ENCODE results near the gene DUS2.
"Not testable (repeated sequence)": the region's sequence is repeated elsewhere in the genome, so short reads cannot be mapped to it uniquely, and the experiment has no call there.

Gene DUS2

DNA sequence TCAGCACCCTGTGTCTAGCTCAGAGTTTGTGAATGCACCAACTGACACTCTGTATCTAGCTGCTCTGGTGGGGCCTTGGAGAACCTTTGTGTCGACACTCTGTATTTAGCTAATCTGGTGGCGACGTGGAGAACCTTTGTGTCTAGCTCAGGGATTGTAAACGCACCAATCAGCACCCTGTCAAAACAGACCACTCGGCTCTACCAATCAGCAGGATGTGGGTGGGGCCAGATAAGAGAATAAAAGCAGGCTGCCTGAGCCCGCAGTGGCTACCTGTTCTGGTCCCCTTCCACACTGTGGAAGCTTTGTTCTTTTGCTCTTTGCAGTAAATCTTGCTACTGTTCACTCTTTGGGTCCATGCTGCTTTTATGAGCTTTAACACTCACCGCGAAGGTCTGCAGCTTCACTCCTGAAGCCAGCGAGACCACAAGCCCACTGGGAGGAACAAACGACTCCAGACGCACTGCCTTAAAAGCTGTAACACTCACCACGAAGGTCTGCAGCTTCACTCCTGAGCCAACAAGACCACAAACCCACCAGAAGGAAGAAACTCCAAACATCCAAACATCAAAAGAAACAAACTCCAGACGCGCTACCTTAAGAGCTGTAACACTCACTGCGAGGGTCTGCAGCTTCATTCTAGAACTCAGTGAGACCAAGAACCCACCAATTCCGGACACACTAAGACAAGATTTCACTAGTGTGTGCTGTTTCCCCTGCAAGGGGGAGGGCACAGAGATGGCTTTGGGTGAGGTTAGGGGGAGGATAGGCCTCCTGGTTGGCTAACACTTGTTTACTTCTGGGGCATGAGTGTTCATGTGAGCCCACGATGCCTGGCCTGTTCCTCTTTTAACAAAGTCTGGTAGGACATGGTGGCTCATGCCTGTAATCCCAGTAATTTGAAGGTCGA lies 24.1 kb upstream of the DUS2 start, which contains the start of gene DPEP2:
TSS of gene DPEP2 (minus strand) at position 706 of the 910 bp plus-strand sequence. CDS start 6,272 bp downstream, outside the sequence.
- not testable (repeated sequence) for DNase-seq (ENCODE audit: low read depth in 2 of 2)

DNA sequence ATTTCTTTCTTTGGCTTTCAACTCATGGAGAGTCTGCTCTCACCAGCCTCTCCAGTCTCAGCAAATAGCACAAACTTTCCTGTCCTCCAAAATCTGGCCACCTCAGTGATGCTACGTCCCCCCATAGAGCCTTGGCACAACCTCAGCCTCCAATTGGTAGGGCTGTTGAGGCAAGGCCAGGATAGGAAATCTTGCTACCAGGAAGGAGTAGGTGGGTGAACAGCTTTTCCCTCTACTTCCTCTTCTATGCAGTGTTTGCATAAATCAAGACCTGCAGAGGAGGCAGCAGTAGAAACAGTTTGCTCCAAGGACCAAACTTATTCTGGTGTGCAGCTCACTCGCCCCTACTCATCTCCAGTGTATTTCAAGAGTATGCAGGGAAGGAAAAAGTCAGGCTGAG lies 23.1 kb upstream of the DUS2 start:
- no peak for DNase-seq (ENCODE audit: low read depth in 2 of 2)

DNA sequence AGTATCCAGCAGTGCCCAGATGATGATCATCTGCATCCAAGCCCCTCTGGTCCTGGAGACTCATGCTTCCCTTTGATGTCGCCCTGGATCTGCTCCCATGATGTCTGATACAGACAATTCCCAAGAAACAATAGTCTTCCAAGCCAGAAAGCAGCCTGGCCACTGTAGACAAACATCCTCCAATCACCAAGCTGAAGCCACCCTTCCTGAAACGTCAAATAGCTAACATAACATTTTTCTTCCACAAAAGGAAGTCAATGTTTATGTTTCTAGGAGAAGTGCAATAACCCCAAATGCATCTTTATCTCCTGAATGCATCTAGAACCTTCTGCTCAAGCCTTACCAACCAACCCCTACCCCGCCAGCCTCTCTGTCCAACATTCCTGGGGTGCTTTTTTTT lies 22.6 kb upstream of the DUS2 start:
- DNase-seq (ENCODE audit: low read depth in 2 of 2) = no peak

DNA sequence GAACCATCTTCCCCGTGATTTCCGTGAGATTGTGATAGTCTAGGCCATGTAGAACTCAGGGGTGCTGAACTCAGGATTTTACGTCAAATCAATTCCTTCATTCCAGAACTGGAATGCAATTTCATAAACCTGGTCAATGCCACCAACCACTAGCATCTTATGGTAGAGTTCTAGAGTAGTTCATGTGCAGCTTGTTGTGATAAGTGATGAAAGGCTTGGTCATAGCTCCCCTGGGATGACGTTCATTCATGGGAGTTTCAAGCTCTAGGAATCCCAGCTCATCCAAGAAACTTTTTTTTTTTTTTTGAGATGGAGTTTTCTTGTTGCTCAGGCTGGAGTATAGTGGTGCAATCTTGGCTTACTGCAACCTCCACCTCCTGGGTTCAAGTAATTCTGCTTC lies 20.1 kb upstream of the DUS2 start:
- DNase-seq (ENCODE audit: low read depth in 2 of 2) = no peak

DNA sequence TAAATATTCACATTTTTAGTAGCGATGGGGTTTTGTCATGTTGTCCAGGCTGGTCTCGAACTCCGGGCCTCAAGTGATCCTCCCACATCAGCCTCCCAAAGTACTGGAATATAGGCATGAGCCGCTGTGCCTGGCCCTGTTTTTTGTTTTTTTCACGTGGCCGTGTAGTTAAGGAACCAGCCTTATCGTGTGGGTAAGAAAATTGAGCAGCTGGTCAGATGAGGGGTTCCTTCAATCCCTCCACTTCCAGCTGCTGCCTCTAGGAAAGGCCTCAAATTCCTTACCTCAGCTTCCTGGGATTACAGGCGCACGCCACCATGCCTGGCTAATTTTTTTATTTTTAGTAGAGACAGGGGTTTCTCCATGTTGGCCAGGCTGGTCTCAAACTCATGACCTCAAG lies 17.9 kb upstream of the DUS2 start:
- DNase-seq (ENCODE audit: low read depth in 2 of 2) = no peak

DNA sequence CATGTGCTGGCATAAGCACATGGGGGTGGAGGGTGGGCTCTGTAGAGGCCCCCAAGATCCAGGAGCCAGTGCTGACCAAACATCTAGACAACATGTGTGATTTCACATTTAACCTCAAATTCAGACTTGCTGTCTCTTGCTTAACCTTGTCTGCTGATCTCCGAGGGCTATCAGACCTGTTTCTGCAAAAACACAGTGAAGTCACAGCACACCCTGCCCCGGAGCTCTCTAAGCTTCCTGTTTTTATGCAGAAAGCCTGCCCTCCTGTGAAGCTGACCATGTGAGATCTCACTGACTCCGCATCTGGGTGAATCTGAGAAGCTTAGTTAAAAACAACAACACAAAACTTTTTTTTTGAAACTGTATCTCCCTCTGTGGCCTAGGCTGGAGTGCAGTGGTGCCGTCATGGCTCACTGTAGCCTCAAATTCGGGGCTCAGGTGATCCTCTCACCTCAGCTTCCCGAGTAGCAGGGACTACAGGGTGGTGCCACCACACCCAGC lies 17.2 kb upstream of the DUS2 start:
- no peak for DNase-seq (ENCODE audit: low read depth in 2 of 2)

DNA sequence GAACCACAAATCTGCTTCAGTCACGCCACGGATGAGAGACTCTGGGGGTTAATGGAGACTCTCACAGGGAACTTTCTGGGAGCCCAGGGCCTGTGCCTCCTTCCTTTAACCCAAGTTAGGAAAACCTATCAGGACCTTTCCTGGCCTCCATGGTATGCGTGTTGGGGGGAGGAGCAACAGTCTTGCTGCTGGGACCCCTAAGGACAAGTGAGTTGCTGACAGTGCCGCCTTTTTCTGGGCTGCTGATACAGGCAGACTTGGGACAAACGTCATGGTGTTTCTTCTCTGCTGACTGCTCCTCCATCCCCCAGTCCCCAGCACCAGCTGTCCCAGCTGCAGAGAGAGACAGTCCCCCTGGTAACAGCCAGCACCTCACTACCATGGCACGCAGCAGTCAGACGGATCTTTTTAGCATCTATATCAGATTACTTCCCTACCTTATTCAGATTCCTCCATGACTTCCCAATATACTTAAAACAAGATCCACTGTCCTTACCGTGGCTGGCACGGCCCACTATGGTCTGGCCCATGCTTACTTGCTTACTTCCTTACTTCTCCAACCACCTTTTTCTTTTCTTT lies 13.8 kb upstream of the DUS2 start:
- no peak for DNase-seq (ENCODE audit: low read depth in 2 of 2)

DNA sequence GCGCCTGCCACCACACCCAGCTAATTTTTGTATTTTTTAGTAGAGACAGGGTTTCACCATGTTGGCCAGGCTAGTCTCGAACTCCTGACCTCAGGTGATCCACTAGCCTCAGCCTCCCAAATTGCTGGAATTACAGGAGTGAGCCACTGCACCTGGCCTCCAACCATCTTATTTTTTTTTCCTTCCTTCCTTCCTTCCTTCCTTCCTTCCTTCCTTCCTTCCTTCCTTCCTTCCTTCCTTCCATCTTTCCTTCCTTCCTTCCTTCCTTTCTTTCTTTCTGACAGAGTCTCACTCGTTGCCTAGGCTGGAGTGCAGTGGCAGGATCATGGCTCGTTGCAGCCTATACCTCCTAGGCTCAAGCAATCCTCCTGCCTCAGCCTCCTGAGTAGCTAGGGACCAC lies 13.2 kb upstream of the DUS2 start:
- not testable (repeated sequence) for DNase-seq (ENCODE audit: low read depth in 2 of 2)

DNA sequence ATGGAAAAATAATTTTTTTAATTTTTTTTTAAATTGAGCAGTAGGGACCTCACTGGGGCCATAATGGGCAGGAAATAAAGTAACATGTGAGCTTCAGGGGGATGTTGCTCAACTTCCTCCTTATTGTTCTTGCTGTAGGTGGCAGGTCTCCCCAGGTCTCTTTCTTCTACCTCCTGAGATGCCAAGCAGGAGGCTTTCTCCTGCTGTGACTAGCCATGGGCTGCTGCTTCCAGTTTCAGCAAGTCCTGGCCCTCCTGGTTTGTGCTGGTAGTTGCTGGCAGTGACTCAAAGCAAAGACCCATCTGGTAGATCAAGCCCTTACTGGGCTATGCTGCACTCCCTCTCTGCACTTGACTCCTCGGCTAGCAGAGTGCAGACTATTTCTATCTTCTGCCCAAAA lies 9.6 kb upstream of the DUS2 start:
- no peak for DNase-seq (ENCODE audit: low read depth in 2 of 2)

DNA sequence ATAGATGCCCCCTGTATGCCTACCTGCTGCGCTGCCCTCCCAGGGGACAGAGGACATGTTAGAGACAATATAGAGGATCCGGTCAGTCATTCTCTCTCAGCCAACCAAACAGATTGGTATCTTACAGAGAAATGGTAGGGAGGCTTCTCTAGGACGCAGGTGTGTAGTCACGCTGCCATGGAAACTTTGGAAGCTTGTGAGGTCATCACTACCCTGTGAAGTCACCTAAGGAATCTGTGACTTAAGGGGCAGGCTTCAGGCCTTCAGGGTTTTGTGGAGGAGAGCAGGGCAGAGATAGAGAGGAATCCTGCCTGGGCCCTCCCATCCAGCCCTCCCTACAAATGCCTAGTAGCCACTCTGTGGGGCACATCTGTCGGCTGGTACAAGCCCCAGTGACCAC lies 7.4 kb upstream of the DUS2 start, which contains the start of gene DPEP2NB:
TSS of gene DPEP2NB (minus strand) at position 231 of the 400 bp plus-strand sequence. CDS start at position 90, 141 bp downstream.
- DNase-seq (ENCODE audit: low read depth in 2 of 2) = no peak

DNA sequence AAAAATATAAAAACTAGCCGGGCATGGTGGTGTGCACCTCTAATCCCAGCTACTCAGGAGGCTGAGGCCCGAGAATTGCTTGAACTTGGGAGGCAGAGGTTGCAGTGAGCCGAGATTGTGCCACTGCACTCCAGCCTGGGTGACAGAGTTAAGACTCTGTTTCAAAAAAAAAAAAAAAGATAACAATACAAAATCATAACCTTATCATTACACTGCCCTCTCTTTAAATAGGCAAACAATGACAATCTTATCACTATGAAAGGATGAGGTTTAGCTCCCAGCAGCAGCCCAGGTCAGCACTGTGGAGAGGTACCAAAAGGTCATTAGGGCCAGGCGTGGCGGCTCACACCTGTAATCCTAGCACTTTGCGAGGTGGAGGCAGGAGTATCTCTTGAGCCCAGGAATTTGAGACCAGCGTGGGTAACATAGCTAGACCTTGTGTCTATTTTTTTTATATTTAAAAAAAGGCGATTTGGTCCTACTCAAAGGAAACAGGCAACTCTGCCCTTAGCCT lies 3.9 kb upstream of the DUS2 start:
- no peak for DNase-seq (ENCODE audit: low read depth in 2 of 2)

DNA sequence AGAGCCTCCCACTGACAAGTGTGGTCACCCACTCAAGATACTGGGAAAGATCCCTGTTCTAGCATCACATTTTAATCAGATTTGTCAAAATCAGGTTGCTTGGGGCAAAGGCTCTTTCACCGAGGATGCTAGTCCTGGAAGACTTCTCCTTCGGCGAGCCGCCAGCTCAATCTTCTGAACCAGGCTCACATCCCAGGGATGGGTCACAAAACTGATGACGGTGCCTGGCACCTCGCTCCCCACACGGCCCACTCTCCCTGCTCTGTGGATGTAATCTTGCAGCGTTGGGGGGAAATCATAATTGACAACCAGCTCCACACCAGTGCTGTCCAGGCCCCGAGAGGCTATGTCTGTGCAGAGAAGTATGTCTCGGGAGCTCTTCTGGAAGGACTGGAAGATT lies 1.6 kb upstream of the DUS2 start:
- DNase-seq (ENCODE audit: low read depth in 2 of 2) = no peak

DNA sequence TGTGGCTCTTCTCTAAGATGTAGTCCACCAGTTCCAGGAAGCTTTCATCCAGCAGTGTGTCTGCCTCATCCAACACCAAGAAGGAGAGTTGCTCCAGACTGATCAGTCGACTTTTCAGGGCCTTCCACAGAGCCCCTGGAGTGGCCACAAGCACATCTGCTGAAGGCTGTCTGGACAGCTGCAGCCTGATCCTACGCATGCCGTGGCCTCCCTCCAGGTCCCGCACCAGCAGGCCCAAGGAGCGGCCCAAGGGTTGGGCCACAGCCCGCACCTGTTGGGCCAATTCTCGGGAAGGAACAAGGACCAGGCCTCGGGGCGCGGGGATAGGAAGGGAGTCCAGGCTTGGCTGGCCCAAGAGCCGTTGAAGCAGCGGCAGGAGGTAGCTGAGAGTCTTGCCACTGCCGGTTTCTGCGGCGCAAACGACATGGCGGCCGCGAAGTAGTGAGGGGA lies 781 bp upstream of the DUS2 start:
- DNase-seq (ENCODE audit: low read depth in 2 of 2) = peak in 1 of 2 donors; percentile 15

DNA sequence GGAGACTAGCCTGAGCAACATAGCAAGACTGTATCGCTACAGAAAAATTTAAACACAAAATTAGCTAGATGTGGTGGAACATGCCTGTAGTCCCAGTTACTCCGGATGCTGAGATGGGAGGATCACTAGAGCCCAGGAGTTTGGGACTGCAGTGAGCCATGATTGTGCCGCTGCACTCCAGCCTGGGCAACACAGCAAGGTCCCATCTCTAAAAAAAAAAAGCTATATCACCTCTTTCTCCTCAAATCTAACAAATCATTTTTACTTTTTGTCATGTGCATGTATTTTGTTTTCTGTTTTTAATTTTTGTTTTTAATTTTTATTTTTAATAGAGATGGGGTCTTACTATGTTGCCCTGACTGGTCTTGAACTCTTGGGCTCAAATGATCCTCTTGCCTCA lies 5.9 kb downstream of the DUS2 start:
- DNase-seq (ENCODE audit: low read depth in 2 of 2) = no peak

DNA sequence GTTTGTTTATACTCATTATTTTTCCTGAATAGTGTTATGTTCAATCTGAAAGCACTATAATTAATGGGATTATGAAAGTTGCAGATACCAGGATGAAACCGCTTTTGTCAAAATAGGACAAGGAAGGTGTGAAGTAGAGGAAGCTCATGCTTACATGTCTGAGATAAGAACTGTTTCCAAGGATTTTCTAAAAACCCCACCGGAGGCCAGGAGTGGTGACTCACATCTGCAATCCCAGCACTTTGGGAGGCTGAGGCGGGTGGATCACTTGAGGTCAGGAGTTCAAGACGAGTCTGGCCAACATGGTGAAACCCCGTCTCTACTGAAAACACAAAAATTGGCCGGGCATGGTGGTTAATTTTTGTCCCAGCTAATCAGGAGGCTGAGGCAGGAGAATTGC lies 7.0 kb downstream of the DUS2 start:
- not testable (repeated sequence) for DNase-seq (ENCODE audit: low read depth in 2 of 2)

DNA sequence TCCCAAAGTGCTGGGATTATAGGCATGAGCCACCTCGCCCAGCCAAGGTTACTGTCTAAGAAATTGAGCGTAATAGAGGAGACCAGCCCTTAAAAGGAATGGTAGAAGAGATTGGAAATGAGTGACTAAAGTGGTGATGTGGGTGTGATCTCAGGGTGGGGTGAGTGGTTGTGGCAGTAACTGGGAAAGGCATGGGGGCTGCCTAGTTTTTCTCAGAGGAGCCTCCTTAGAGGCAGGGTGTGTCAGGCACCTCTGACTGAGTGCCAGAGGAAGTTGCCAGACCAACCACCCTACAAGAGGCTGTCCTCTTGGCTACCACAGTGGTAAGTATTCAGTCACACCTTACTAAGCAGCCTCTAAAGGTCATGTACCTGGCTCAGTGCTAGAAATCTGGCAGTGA lies 8.9 kb downstream of the DUS2 start:
- no peak for DNase-seq (ENCODE audit: low read depth in 2 of 2)

DNA sequence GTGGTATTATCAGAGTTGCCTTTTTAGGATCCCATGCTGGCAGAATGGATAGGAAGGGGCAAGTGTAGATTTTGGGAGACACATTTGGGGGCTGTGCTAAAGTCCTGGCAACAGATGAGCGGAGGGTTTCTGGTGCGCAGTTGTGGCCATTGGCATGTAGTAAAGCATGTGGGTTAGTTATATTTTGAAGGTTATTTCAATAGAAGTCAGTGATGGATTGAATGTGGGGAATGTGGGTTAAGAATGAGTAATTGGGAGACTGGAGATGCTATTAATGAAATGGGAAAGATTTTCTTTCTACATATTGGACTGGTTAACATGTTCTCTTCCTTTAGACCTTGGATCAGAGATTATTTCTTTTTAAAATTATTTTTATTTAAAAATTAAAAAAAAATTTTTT lies 10.0 kb downstream of the DUS2 start:
- DNase-seq (ENCODE audit: low read depth in 2 of 2) = no peak

DNA sequence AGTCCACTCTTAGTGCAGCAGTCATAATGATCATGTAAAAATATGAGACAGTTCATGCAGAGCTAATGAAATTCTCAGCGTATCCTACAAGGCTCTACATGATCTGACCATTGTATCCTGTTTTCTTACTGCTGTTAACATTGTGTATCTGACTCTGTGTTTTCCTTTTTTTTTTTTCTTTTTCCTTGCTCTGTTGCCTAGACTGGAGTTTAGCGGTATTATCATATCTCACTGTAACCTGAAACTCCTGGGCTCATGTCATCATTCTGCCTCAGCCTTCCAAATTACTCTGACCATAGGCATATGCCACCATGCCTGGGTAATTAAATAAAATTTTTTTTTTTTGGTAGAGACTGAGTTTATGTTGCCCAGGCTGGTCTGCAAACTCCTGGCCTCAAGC lies 12.1 kb downstream of the DUS2 start:
- no peak for DNase-seq (ENCODE audit: low read depth in 2 of 2)

DNA sequence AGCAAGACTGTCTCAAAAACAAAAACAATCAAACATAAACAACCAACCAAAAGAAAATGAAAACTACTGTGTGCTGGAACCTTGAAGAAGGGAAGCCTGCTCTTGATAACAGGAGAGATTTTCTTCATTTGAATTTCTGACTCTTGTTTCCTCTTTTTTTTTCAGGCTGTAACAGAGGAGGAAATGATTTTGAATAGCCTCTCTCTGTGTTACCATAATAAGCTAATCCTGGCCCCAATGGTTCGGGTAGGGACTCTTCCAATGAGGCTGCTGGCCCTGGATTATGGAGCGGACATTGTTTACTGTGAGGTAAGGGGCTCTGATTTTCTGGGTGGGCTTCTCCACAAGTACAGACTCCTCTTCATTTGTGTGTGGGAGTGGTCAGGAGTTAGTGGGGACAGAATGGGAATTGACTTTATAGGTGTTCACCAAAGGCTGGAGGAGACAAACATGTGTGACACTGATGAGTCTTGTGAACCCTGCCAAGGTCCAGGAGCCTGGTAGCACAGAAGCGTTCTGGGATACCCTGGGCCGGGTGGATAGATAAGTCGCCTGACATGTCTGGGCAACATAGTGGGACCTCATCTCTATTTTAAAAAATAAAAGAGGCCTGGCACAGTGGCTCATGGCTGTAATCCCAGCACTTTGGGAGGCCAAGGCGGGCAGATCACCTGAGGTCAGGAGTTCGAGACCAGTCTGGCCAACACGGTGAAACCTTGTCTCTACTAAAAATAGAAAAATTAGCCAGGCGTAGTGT lies 14.9 kb downstream of the DUS2 start:
- DNase-seq (ENCODE audit: low read depth in 2 of 2) = no peak

DNA sequence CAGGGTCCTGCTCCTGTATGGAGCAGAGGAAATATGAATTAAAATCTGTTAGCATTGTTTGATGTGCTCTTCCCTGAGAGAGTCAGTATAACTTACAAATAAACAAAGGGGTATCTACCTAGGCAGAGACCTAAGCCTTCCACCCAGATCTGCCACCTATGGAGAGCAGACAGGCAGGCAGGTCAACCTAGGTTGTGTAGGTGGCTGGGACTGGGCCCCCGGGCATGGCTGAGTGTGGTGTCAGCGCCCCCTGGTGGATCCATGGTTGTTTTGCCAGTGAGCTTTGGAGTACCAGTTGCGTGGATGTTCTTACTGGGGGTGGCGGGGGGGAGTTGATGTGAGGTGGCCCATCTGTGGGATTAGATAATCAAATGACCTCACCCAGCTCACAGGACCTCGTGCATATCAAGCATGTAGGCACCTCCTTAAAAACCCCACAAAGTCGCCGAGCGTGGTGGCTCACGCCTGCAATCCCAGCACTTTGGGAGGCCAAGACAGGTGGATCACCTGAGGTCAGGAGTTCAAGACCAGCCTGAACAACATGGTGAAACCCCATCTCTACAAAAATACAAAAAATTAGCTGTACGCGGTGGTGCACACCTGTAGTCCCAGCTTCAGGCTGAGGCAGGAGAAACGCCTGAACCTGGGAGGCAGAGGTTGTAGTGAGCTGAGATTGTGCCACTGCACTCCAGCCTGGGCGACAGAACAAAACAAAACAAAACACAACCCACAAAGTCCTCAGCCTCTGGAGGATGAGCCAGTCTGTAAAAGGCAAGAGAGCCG lies 17.6 kb downstream of the DUS2 start:
- DNase-seq (ENCODE audit: low read depth in 2 of 2) = peak; percentile 85 to 89

DNA sequence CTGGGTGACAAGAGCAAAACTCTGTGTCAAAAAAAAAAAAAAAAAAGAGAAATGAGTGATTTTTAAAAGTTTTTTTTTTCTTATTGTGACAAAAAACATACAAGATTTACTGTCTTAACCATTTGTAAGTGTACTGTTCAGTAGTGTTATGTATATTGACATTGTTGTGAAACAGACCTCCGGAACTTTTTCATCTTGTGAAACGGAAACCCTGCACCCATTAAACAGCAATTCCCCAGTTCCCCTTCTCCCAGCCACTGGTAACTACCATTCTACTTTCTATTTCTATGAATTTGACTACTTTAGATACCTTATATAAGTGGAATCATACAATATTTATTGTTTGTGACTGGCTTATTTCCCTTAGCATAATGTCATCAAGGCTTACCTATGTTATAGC lies 18.7 kb downstream of the DUS2 start:
- no peak for DNase-seq (ENCODE audit: low read depth in 2 of 2)
